Measurements from ENCODE around the gene RBPJL.

RBPJL gene

DNA sequence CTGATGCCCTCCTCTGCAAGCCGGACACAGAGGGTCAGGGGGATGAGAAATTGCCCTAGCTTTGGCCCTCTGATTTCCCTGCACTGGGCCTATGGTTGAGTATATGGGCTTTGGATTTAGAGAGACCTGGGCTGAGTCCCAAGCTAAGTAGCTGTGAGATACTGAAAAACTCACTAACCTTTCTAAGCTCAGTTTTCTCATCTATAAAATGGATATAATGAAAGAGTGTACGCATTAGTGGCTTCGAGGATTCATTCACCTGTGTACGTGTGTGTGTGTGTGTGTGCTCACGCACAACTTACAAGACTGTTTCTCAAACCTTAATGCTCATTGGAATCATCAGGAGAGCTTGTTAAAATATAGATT, 12.7 kb upstream of the RBPJL start:
- no peak for DNase-seq

DNA sequence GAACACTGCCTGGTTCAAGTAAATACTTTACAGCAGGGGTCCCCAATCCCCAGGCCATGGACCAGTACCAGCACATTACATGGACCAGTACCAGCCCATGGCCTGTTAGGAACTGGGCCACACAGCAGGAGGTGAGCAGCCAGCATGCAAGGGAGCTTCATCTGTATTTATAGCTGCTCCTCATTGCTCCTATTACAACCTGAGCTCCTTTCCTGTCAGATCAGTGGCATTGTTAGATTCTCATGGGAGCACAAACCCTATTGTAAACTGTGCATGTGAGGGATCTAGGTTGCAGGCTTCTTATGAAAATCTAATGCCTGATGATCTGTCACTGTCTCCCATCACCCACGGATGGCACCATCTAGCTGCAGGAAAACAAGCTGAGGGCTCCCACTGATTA, 12.0 kb upstream of the RBPJL start:
- DNase-seq = no peak

DNA sequence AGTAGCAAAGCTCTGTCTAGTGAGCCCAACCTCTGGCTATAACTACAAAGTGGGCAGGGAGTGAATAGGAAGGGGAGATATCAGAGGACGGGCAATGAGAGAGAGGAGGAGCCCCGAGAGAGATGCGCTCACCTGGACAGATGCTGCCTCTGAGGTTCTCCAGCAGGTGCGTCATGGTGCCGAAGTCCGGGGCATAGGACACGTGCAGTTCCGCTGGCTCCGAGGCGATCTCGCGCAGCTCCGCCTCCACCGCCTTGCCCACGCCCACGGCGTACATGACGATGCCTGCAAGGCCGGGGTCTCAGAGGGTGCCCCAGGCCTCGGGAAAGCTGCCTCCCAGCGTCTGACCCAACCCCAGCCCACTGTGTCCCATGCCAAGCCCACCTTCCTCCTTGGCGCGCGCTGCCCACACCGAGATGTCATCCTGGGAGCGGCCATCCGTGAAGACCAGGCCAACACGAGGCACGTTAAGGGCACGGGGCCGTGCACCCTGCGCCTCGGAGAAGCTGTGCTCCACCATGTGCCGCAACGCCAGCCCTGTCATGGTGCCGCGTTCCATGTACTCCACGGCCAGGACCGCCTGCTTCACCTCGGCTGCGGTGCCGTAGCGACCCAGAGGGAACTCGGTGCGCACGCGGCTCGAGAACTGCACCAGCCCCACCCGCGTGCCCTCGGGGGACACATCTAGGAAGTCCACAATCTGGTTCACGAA, 8.7 kb upstream of the RBPJL start:
- DNase-seq = no peak

DNA sequence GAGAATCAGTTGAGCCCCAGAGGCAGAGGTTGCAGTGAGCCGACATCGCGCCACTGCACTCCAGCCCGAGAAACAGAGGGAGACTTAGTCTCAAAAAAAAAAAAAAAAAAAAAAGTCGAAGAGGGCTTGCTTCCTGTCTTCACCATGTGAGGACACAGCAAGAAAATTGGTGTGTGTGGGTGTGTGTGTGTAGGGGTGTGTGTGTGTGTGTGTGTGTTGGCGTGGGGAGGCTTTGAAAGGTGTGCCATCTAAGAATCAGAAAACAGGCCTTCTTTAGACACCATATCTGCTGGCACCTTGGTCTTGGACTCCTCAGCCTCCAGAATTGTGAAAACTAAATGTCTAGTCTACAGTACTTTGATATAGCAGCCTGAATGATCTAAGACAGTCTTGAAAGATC, 6.9 kb upstream of the RBPJL start:
- no peak for DNase-seq

DNA sequence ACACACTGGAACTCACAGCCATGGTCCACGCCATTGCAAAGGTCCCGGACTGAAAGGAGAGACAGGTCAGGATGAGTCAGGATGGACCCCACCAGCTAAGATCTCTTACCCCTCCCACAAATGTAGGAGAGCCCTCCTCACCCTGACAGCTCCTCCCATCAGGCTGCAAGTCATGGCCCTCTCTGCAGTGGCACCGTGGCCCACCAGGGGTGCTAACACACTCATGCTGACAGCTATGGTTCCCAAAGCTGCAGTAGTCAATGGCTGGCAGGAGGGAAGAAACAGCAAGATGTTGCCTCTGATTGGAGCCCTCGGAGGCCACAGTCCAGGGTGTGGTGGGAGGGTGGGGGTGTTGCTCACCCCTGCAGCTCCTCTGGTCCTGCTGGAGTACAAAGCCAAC, 5.7 kb upstream of the RBPJL start:
- peak; percentile 34 for DNase-seq

DNA sequence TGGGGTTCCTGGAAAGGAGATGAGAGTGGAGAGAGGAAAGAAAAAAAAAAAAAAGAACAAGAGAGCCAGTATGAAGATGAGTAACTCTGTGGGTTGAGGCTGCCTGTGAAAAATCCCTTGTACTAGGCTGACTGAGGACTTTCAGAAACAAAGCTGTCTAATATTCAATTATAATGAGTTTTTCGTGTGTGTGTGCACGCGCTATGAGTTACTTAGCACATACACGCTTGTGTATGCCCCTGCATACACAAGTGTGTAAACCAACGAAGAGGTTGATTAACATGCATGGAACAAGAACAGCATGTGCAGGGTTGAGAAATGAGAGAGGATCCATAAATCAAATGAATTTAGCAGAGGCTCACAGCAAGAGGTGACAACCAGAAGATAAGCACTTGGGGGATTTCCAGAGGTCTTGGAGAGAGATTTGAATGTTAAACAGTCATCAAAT, 4.8 kb upstream of the RBPJL start:
- DNase-seq = no peak

DNA sequence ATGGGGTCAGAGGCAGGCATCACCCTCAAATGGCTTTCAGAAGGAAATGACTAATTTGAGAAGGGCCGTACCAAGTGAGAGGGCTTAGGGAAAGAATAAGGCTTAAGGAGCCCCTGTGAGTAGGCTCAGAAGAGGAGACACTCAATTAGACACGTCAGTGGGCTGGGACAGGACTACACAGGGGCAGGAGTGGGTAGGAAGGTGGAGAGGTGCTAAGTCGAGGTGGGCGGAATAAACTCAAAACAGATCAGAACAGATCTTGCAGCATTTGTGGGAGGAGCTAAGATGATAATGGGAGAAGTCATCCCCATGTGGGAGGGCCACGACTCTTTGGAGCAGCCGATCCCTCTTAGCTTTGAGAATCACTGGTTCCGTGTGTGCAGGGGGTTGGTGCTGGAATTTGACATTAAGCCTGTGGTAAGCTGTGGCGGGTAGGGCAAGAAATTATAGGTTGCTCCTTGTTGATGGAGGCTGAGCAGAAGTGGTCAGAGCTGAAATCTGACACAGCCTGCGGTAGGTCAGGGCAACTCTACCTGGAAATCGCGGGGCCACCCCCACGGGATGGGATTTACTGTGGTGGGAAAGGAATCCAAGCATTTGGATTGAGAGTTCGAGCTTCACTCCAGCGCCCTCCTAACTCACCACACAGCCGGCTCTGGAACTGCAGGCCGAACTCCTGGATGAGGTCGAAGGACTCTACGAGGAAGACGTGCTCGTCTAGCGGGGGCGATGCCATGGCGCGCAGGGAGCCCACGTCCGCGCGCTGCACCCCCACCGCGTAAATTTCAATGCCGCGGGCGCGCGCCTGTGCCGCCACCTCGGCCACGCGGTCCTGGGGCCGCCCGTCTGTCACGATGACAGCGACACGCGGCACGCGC, 2.8 kb upstream of the RBPJL start:
- peak; percentile 23 for DNase-seq

DNA sequence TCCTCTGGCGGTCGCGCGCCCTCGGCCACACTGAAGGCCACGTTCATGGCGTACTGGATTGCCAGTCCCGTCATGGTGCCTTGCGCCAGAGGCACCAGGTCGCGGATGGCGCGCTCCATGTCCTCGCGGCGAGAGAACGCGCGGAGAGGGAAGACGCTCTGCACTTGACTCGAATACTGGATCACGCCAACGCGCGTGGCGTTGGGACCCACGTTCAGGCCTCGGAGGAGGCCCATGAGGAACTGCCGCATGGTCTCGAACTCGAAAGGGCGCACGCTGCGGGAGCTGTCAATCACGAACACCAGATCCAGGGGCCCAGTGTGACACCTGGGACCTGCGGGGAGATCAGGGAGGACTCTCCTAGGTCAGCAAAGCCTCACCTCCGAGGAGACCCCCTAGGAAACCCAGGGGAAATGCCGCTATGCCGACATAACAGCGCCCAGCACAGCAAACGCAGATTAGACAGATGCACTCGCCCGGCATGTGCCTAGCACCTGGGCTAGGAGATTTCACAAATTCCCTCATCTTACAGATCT, 2.1 kb upstream of the RBPJL start:
- no peak for DNase-seq

DNA sequence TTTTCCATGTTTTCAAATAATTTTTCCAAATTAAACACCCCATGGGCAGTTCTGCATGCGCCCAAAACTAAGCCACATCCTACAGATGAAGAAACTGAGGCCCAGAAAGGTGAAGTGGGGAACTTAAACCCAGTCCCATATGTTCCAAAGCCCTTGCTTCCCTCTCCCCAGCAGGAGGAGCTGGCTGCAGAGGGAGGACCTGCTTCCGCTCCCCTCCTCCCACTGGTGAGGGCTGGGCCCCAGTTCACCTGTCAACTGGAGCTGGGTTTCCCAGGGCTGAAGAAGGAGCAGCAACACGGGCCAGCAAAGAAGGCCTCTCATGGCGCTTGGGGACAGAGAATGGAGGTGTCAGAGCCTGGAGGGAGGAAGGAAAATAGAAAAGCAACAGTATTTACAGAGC, 1.4 kb upstream of the RBPJL start:
- DNase-seq = no peak

DNA sequence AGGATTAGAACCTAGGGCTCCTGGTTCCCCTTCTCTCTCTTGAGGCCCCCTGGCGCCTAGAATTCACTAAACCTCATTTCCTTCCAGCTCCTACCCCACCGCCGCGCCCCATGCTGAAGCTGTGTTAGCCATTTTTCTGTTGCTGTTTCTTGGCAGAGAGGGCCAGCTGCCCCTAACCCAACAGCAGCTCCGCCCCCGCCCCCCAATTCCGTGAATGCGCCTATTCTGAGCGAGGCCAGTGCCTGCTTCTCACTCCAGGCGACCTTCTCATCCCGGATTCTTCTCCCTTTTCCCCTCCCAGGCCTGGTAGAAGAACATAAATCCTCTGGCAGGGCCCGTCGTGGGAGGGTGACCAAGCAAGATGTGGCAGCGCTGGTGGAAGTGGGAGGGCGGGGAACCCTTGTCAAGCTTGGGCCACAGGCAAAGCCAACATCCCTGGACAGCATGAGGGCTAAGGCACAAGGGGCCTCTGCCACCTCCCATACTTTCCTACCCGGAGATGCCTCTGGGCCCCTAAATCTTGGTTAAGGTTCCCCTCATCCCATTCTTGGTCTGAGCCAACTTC, 518 bp downstream of the RBPJL start:
- DNase-seq = no peak

DNA sequence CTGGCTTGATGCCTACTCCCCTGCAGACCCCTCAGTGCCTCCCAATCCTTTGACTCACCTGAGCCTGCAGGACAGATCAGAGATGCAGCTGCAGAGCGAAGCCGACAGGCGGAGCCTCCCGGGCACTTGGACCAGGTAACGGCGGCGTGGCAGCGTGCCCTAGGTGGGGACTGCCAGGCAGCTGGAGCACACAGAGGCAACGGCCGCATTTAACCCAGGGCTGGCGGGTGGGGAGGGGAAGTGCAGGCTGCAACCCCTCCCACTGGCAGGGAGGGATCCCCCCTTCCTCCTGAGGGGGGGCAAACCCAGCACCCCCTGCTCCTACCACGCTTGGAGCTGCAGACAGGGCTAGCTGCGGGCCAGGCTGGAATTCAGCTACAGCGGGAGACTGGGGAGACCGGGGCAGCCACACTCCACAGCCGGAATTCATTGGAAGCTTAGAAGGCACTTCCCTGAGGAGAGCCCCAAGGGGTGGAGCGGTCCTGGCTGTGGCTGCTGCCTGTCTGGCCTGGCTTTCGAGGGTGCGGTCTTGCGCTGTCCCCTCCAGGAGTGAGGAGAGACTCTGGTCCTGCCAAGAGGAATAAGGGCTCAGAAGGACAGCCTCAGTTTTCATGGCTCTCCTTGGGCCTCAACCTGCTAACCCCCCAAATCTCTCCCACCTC, 1.6 kb downstream of the RBPJL start, which contains the start of gene MATN4:
MATN4 (minus strand) TSS at position 183 of the 662 bp plus-strand sequence. CDS start 2,717 bp downstream, outside the sequence.
- DNase-seq = no peak

DNA sequence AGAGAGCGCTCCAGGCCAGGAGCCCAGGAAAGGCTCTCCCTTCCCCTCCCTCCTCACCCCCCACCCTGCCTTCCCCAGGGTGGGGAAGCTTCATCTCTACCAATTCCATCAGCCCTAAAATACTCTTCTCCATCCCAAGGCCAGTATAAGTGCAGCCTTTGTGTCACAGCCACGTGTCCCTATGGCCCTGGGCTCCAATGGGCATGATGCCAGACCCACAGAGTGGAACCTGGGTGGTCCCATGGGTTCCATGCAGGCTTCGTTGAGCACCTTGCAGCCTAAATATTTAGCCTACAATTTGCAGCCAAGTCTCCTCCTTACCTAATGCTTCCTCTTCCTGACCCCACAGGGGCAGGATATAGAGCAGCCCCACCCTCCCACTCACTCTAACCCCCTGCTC, 2.4 kb downstream of the RBPJL start:
- DNase-seq = no peak

DNA sequence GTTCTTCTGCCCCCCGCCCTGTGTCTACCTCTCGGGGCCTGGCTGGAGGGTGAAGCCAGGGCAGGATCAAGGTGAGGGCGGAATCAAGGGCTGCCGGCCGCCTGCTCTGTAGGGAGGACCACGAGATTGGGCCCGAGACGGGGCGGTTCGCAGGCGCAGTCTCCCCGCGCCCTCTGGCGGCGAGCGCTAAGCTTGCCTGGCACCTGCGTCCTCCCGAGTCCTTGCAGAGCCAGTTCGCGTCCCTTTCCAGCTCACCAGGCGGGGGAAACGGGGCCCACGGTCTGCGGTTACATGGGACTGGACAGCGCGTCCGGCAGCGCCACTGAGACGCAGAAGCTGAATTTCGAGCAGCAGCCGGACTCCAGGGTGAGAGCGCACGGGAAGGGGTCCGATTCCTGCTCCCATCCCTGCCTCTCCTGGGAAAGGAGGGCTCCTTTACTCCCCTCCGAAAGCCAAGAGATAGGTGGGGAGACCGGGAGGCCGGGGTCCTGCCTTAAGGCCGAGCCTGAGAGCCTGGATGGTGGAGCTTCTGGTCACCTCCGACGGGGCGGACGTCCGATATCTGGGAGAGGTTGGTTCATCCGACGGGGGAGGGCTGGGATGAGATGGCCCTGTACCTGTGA, 5.1 kb downstream of the RBPJL start:
- peak; percentile 49 for DNase-seq

DNA sequence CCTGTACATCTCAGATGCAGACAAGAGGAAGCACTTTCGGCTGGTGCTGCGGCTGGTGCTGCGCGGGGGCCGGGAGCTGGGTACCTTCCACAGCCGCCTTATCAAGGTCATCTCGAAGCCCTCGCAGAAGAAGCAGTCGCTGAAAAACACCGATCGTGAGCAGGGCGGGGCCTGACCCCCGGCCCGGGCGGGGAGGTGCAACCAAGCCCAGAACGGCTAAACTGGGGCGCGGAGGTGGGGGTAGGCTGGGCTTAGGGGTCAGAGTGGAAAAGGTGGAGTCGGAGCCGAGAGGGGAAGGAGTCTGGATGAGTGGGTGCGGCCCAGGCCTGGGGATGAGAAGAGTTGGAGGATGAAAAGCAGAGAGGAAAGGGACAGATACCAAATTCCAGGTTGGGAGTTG, 5.6 kb downstream of the RBPJL start:
- no peak for DNase-seq

DNA sequence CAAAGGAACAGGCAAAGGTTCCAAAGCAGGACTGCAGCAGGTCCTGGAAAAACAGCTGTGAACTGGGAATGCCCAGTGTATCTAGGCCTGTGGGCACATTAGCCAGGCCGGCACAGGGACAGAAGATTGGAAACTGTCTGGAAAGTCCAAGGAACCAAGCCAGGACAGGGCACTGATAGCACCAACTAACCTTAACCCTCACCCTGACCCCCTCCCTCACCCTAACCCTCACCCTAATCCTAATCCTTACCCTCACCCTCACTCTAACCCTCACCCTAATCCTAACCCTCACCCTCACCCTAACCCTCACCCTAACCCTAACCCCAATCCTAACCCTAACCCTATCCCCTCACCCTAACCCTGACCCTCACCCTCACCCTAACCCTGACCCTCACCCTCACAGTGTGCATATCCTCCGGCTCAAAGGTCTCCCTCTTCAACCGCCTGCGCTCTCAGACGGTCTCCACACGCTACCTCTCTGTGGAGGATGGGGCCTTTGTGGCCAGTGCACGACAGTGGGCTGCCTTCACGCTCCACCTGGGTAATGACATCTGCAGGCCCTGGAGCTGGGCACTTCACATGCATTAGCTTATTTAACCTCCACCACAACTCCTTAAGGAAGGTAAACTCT, 6.5 kb downstream of the RBPJL start:
- no peak for DNase-seq

DNA sequence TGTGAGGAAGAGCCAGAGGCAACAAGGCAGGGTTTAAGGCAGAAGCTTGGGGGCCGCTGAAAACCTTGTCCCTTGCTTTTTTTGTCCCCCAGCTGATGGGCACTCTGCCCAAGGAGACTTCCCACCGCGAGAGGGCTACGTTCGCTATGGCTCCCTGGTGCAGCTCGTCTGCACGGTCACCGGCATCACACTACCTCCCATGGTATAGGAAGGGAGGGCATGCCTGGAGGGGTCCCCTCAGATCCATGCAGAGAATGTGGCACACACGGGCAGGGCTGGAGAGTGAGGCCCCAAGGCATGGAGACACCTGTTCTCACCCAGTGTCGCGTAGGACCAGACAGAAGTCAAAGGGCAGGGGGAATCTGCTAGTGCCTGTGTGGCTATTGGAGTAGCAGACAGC, 7.3 kb downstream of the RBPJL start:
- DNase-seq = no peak

DNA sequence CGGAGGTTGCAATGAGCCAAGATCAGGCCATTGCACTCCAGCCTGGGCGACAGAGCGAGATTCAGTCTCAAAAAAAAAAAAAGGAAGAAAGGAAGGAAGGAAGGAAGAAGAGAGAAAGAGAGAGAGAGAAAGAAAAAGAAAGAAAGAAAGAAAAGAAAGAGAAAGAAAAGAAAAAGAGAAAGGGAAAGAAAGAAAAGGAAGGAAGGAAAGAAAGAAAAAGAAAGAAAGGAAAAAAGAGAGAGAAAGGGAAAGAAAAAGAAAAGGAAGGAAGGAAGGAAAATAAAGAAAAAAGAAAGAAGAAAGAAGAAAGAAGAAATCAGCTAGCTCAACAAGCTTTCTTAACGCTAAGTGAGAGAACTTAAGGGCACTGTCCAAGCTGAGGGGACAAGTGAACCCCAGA, 9.0 kb downstream of the RBPJL start:
- DNase-seq = no peak

DNA sequence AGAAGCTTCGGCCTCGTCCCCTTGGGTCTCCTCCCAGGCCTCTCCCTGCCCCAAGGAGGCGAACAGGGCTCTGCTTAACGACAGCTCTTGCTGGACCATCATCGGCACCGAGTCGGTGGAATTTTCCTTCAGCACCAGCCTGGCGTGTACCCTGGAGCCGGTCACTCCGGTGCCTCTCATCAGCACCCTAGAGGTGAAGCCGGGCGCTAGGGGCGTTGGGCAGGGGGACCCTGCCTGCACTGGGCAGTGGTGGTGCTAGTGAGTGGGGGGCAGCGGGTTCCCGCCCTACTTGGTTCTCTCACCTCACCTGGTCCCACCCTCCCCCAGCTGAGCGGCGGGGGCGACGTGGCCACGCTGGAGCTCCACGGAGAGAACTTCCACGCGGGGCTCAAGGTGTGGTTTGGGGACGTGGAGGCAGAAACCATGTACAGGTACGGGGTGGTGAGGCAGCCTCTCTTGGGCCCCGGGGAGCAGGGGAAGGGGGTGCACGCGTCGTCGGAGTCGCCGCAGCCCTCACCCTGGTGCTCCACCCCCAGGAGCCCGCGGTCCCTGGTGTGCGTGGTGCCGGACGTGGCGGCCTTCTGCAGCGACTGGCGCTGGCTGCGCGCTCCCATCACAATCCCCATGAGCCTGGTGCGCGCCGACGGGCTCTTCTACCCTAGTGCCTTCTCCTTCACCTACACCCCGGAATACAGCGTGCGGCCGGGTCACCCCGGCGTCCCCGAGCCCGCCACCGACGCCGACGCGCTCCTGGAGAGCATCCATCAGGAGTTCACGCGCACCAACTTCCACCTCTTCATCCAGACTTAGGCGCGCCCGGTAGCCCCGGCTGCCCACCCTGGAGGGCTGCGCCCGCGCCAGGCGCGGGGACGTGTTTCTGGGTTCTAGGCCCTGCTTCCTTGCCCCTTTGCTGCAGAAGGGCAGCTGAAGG, 9.8 kb downstream of the RBPJL start:
- no peak for DNase-seq

DNA sequence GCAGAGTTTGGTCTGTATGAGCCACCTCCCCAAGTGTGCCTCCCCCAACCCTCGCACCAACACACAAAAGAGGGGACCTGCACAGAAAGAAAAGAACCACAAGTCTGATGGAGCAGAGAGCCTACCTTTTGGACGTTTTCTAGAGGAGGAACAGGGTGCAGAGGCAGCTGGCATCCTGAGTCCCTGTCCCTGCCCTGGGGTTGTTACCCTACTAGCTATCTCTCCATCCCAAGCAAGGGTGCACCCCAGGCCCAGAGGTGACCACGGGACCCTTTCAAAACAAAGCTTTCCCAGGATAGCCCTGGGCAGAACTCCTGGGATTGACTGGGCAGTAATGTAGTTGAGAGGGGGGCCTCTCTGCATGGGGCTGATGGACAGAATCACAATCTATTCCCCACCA, 11.2 kb downstream of the RBPJL start:
- no peak for DNase-seq

DNA sequence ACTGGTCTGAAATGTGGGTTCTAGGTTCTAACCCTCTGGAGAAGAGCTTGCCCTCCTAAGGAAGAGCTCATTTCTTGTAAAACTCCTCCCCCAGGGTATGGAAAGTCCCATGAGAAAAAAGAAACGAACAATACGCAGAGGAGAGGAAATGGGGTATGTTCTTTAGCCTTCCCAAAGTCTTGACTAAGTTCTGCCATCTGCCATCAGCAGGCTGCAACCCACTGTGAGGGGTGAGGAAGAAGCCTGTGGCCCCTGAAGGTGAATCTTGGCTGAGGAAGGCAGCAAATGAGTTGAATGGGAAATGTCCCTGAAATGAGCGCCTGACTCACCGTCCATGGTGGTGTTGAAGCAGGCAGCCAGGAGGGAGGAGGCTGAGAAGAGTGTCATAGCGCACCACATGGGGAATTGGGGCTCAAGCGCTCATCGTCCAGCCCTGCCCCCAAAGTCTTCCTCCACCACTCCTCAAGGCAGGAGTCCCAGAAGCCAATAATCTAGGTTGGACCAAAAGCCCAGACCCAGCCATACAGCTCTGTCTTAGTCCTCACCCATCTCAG, 11.8 kb downstream of the RBPJL start:
- no peak for DNase-seq

DNA sequence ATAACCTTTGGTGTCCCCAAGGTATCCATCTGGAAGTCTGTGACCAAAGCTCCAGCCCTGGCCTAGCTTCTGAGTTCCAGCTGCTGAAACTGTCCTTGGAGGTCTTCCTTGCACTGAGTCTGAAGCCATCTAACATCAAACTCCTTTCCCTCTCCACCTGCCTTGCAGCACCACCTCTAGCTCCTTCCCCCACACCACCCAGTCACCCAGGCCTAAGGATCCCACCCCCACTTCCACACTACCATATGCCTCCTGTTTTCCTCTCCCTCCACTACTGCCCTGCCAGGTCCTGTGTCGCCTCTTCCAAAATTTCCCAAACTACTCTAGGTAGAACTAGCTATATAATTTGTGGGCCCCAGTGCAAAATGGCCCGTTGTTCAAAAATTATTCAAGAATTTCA, 12.3 kb downstream of the RBPJL start:
- DNase-seq = no peak
